B cell (primary cell): ENCODE results near the gene ZDHHC11. TPM values are rescaled to one million over a fixed set of nuclear protein-coding genes. Genes with fewer than 3 reads are reported as not detected.
"Not testable (repeated sequence)": the region's sequence is repeated elsewhere in the genome, so short reads cannot be mapped to it uniquely, and the experiment has no call there.

Experiments
- ATAC-seq: fragments of 200-7000 bp; cut with Tn5 transposase; one replicate; pipeline ENCODE4 v1.10.0; 2021; ENCODE audit warnings: low read depth, mild to moderate bottlenecking, moderate number of reproducible peaks, moderate library complexity
- CTCF ChIA-PET: fragments of 350-600 bp; sonication (Branson Sonifier 250); formaldehyde crosslinking; loops from one replicate; lab custom pipeline; 2021; ENCODE audit warnings: antibody characterized with exemption, inconsistent platforms; lab: Charles Lee
- POLR2A ChIA-PET: fragments of 350-600 bp; sonication (Branson Sonifier 250); formaldehyde crosslinking; loops from one replicate; lab custom pipeline; 2021; ENCODE audit warnings: antibody characterized with exemption; lab: Charles Lee
- DNase-seq: peaks from one replicate; pipeline ENCODE4 v3.0.0; 2013
- H2AFZ ChIP-seq: 2 replicates; pipeline ENCODE4 v1.6.1; 2012; ENCODE audit warnings: mild to moderate bottlenecking, low read depth, low read length; ENCODE audit not compliant: insufficient read depth, poor library complexity, severe bottlenecking
- H3K27ac ChIP-seq, 2 donors: 1 replicate in 1 of 2; 2 replicates in 1 of 2; pipeline ENCODE4 v1.5.1; 2012 to 2013; ENCODE audit warnings: low read length in 2 of 2, mild to moderate bottlenecking in 2 of 2, moderate library complexity in 1 of 2
- H3K27me3 ChIP-seq, 4 experiments: fragments of 200-600 bp in 1 of 4; sonication (generic) in 1 of 4; replicated peaks in 1 of 4; 1 replicate in 2 of 4; 2 replicates in 2 of 4; pipeline versions ENCODE4 v1.6.1 to v1.7.0; 2013 to 2016; ENCODE audit warnings: low read length in 3 of 4, mild to moderate bottlenecking in 2 of 4, mixed read lengths in 1 of 4, moderate library complexity in 1 of 4; ENCODE audit not compliant: insufficient read depth in 4 of 4, control insufficient read depth in 3 of 4; ENCODE audit errors: control extremely low read depth in 1 of 4
- H3K36me3 ChIP-seq, 2 experiments: replicated peaks in 1 of 2; 1 replicate in 1 of 2; 2 replicates in 1 of 2; pipeline versions ENCODE4 v1.6.1 to v1.7.1; 2013; ENCODE audit warnings: low read length in 1 of 2; ENCODE audit not compliant: insufficient read depth in 2 of 2, control insufficient read depth in 1 of 2; ENCODE audit errors: control extremely low read depth in 1 of 2, extremely low read depth in 1 of 2
- H3K4me1 ChIP-seq, 2 donors: fragments of 200-600 bp in 1 of 2; sonication (generic) in 1 of 2; 1 replicate in 1 of 2; 2 replicates in 1 of 2; pipeline versions ENCODE4 v1.5.1 to v1.6.1; 2013 to 2017; ENCODE audit warnings: low read length in 2 of 2; ENCODE audit not compliant: control insufficient read depth in 2 of 2, insufficient read depth in 2 of 2
- H3K4me2 ChIP-seq: replicated peaks from 2 replicates; pipeline ENCODE3; 2012; ENCODE audit warnings: mild to moderate bottlenecking, low read depth, low read length; ENCODE audit not compliant: poor library complexity, severe bottlenecking
- H3K4me3 ChIP-seq, 5 experiments: fragments of 200-600 bp in 1 of 5; sonication (generic) in 1 of 5; 1 replicate in 3 of 5; 2 replicates in 2 of 5; pipeline versions ENCODE4 v1.5.1 to v1.7.0; 2011 to 2016; ENCODE audit warnings: low read length in 4 of 5, mild to moderate bottlenecking in 4 of 5, low read depth in 2 of 5, control low read depth in 1 of 5, moderate library complexity in 1 of 5; ENCODE audit not compliant: insufficient read depth in 1 of 5; ENCODE audit errors: control extremely low read depth in 1 of 5, extremely low read depth in 1 of 5
- H3K79me2 ChIP-seq: fragments of 200-600 bp; sonication (generic); one replicate; pipeline ENCODE4 v1.6.0; 2016; ENCODE audit warnings: low read length; ENCODE audit not compliant: control insufficient read depth, insufficient read depth
- H3K9ac ChIP-seq: fragments of 200-600 bp; sonication (generic); 2 replicates; pipeline ENCODE4 v1.6.1; 2017; ENCODE audit warnings: mild to moderate bottlenecking, low read length, moderate library complexity
- H3K9me3 ChIP-seq, 3 donors: one replicate each; pipeline versions ENCODE4 v1.6.1 to v1.7.1; 2013; ENCODE audit warnings: low read length in 2 of 3; ENCODE audit not compliant: control insufficient read depth in 2 of 3, insufficient read depth in 1 of 3; ENCODE audit errors: control extremely low read depth in 1 of 3
- H4K20me1 ChIP-seq: 2 replicates; pipeline ENCODE4 v1.6.0; 2012; ENCODE audit warnings: mild to moderate bottlenecking, low read length; ENCODE audit not compliant: insufficient read depth, control insufficient read depth, poor library complexity, severe bottlenecking
- H3K27ac Mint-ChIP-seq: one replicate; pipeline ENCODE4 v1.8.0; 2021; ENCODE audit warnings: mixed read lengths
- H3K27me3 Mint-ChIP-seq: one replicate; pipeline ENCODE4 v1.8.0; 2021; ENCODE audit warnings: mixed read lengths
- H3K4me1 Mint-ChIP-seq: one replicate; pipeline ENCODE4 v1.8.0; 2021; ENCODE audit warnings: mixed read lengths
- H3K4me3 Mint-ChIP-seq: one replicate; pipeline ENCODE4 v1.8.0; 2021; ENCODE audit warnings: mixed read lengths
- H3K9me3 Mint-ChIP-seq: one replicate; pipeline ENCODE4 v1.8.0; 2022; ENCODE audit warnings: mixed read lengths; ENCODE audit not compliant: insufficient read depth
- WGBS: methylation state at CpG from one replicate; pipeline ENCODE4 v1.1.5; 2013; ENCODE audit warnings: missing lambda C conversion rate; ENCODE audit not compliant: insufficient coverage; 5-methylcytosine and 5-hydroxymethylcytosine counted together
- intact Hi-C: fragments of 100-400 bp; cut with micrococcal nuclease; formaldehyde crosslinking; loops from one replicate; pipeline ENCODE4 v1.10.0; 2022
- polyA plus RNA-seq: library from polyadenylated mRNA; depleted of rRNA; stranded (reverse); fragments of >200 nt; gene quantifications from 2 replicates; pipeline ENCODE4 v1.2.3, GENCODE V29; 2012
- total RNA-seq, 2 donors: library from RNA; stranded (reverse); fragments of 120-200 nt in 1 of 2; gene quantifications; 1 replicate in 1 of 2; 2 replicates in 1 of 2; pipeline versions ENCODE4 v1.2.3 to v1.2.4, GENCODE V29; 2013 to 2022

ZDHHC11 gene
- total and polyA plus RNA-seq, 2 donors (not counting 1 experiment from before 2014, with no cell fraction given): 0.69 to 3.0 TPM

- CTCF ChIA-PET, ATAC-seq, H3K79me2 ChIP-seq, H3K27ac Mint-ChIP-seq, H3K27ac ChIP-seq, H3K9me3 ChIP-seq, H3K4me1 ChIP-seq, H2AFZ ChIP-seq, H3K27me3 ChIP-seq, H3K36me3 ChIP-seq, POLR2A ChIA-PET, DNase-seq, H3K4me3 Mint-ChIP-seq, H4K20me1 ChIP-seq, H3K9me3 Mint-ChIP-seq, H3K4me3 ChIP-seq, H3K4me2 ChIP-seq, H3K27me3 Mint-ChIP-seq, H3K9ac ChIP-seq: not testable (repeated sequence)
- intact Hi-C loops: loop anchor here (5.0 kb wide), 1 partner anchor 78 kb away; no protein-coding TSS in a partner anchor
- H3K4me1 Mint-ChIP-seq: peaks cover 14% of the 10 kb centered on the region
- WGBS: 90% methylated on average over 19 of the region's 21 CpGs
Measured at GRCh38 chr5:840118-840973, 10.4 kb downstream of the ZDHHC11 start.

- H3K79me2 ChIP-seq, CTCF ChIA-PET, H3K4me1 ChIP-seq, H3K27me3 Mint-ChIP-seq, POLR2A ChIA-PET, H3K27me3 ChIP-seq, H3K4me2 ChIP-seq, H3K4me3 ChIP-seq, H3K9ac ChIP-seq, H3K9me3 ChIP-seq, H4K20me1 ChIP-seq, H3K4me3 Mint-ChIP-seq, H2AFZ ChIP-seq, H3K27ac ChIP-seq, H3K36me3 ChIP-seq, ATAC-seq, H3K9me3 Mint-ChIP-seq, DNase-seq, H3K27ac Mint-ChIP-seq, intact Hi-C loops: not testable (repeated sequence)
- H3K4me1 Mint-ChIP-seq: peaks cover 14% of the 10 kb centered on the region
- WGBS: 87% methylated on average over 8 of the region's 10 CpGs
Measured at GRCh38 chr5:838431-838851, 12.3 kb downstream of the ZDHHC11 start.

GRCh38 chr5:837621-838121, 13.1 kb downstream of the ZDHHC11 start:
- CTCF ChIA-PET, H3K4me2 ChIP-seq, H3K27ac ChIP-seq, H3K9me3 Mint-ChIP-seq, H3K27me3 ChIP-seq, H3K4me1 ChIP-seq, H3K36me3 ChIP-seq, H2AFZ ChIP-seq, H3K9me3 ChIP-seq, H3K4me3 Mint-ChIP-seq, POLR2A ChIA-PET, H3K4me3 ChIP-seq, ATAC-seq, H4K20me1 ChIP-seq, DNase-seq, H3K79me2 ChIP-seq, H3K27me3 Mint-ChIP-seq, H3K9ac ChIP-seq, intact Hi-C loops, H3K27ac Mint-ChIP-seq: not testable (repeated sequence)
- 98% methylated on average over 14 of the region's 14 CpGs for WGBS
- peaks cover 14% of the 10 kb centered on the region for H3K4me1 Mint-ChIP-seq
